GM10266 (cell line): ENCODE data around the gene HTR7.

Experiments
- DNase-seq: peaks from one replicate; pipeline ENCODE4 v3.0.0; 2012; ENCODE audit errors: extremely low spot score
- CTCF ChIP-seq: IDR thresholded peaks from 2 replicates; pipeline ENCODE4 v1.5.1; 2012; ENCODE audit warnings: mild to moderate bottlenecking, low read depth; ENCODE audit not compliant: control insufficient read depth, insufficient read depth; ENCODE audit errors: missing control alignments

Gene HTR7

DNA sequence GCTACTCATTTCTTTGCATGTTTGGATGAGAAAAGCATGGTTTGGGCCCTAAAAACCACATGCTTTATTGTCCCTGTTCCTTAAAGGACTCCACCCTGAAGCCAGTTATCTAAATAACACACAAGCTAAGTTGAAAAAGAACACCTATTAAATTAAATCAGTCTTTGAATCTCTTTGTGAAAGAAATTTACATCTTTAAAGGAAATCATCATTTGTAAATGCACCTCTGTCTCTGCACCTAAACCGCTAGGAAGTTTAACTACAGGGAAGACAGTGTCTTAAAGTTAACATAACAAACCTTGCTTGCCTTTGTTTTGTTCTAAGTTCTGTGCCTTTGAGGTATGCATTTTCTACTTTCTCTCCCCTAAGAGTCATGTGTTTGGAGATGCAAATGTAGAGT is 52.6 kb downstream of the HTR7 start:
- no peak for DNase-seq
- TF ChIP-seq CTCF = no peak

GRCh38 chr10:90804354-90804753 is 53.5 kb downstream of the HTR7 start:
- no peak for DNase-seq
- no peak for TF ChIP-seq CTCF

- no peak for TF ChIP-seq CTCF
- DNase-seq = no peak
These were observed 56.2 kb downstream of the HTR7 start for GRCh38 chr10:90801608-90802007.

DNA sequence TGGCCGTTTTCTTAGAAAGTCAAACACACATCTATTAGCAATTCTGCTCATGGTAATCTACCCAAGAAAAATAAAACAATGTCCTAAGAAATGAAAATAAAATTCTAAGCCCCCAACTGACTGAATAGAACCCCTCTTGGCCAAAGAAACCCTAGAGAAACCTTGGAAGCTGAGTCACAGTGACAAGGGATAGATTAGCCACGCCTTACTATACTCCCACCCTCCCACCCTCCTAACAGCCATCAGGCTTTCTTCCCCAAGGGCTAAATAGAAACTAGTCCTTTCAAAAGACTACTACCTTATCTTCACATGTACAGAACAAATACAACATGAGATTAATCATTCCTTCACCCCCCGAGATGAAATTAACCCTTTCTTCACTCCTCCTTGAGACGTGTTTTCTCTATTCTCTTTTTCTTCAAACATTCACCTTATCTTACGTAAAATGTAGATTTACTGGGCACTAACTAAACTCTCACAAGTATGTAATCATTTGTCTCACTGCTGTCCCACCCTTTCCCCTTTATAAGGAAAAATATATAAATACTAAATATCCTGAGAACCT is 57.5 kb downstream of the HTR7 start:
- no peak for TF ChIP-seq CTCF
- no peak for DNase-seq

- no peak for DNase-seq
- no peak for TF ChIP-seq CTCF
These were observed 58.7 kb downstream of the HTR7 start for GRCh38 chr10:90799172-90799571.

DNA sequence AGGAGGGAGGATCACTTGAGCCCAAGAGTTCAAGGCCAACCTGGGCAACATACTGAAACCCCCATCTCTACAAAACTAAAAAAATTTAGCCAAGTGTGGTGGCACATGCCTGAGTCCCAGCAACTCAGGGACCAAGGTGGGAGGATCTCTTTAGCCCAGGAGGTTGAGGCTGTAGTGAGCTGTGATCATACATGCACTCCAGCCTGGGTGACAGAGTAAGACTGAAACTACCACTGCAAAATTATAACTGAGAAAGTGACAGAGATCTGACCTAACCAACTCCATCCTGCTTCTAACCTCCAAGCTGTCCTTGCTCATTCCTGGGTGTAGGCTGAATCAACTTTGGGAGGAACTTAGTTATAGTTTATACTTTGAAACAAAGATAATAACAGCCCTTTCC is 59.4 kb downstream of the HTR7 start:
- DNase-seq = no peak
- no peak for TF ChIP-seq CTCF

DNA sequence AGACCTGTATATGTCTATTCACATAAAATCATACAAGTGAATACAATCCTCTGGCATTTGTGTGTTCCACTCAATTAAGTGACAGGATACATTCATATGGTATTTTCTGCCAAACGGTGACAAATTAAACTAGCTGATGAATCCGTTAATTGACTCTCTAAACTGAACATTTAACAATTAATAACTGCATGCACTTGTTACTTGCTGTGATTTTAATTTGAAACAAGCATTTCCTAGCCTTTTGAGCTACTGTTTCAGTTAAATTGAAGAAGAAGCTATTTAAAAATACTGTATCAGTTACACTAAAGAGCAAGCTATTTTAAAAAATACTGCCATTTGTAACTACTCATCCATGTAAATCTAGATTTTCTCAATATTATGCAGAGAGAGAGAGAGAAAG is 67.4 kb downstream of the HTR7 start:
- TF ChIP-seq CTCF = no peak
- DNase-seq = no peak
